Endothelial cell of umbilical vein (primary cell): ENCODE results near the gene CNOT6L.

Experiments used
- CTCF ChIP-seq, 2 donors: IDR thresholded peaks; 1 replicate in 1 of 2; 2 replicates in 1 of 2; pipeline ENCODE4 v1.5.1; 2011; ENCODE audit warnings: low read length in 2 of 2, mild to moderate bottlenecking in 2 of 2, moderate library complexity in 2 of 2, control low read depth in 1 of 2, inconsistent platforms in 1 of 2, low read depth in 1 of 2; ENCODE audit not compliant: insufficient read depth in 1 of 2; ENCODE audit errors: extremely low read depth in 1 of 2
- EZH2 ChIP-seq: IDR thresholded peaks from 2 replicates; pipeline ENCODE4 v1.6.1; 2012; ENCODE audit warnings: borderline replicate concordance, low read depth, mild to moderate bottlenecking, moderate library complexity, low read length, inconsistent platforms; ENCODE audit not compliant: severe bottlenecking
- FOS ChIP-seq: IDR thresholded peaks from 2 replicates; pipeline ENCODE4 v1.6.1; 2011; ENCODE audit warnings: mild to moderate bottlenecking, low read length, moderate library complexity, borderline replicate concordance; ENCODE audit not compliant: insufficient read depth
- MAX ChIP-seq: IDR thresholded peaks from 2 replicates; pipeline ENCODE4 v1.6.1; 2011; ENCODE audit not compliant: insufficient read depth, insufficient read length
- POLR2A ChIP-seq: IDR thresholded peaks from 2 replicates; pipeline ENCODE4 v1.6.1; 2012; ENCODE audit warnings: low read depth, mild to moderate bottlenecking, control low read depth, low read length
- POLR2AphosphoS5 ChIP-seq: IDR thresholded peaks from 2 replicates; pipeline ENCODE4 v1.6.1; 2012; ENCODE audit warnings: low read depth, mild to moderate bottlenecking, control low read depth, low read length, moderate library complexity; ENCODE audit not compliant: insufficient read depth

- TF ChIP-seq EZH2 (no peak), CTCF (IDR thresholded peaks at IDR 0.05; ENCODE audit: extremely low read depth in 1 of 2, insufficient read depth in 1 of 2, low read depth in 1 of 2, low read length in 2 of 2) (peak; percentile 41 to 50), POLR2AphosphoS5 (no peak), MAX (no peak), POLR2A (no peak), FOS (no peak)
These were observed 121.1 kb downstream of the CNOT6L start for GRCh38 chr4:77697860-77698590.
